Measurements from ENCODE around the gene SERPINE2. TPM values are rescaled to one million over a fixed set of nuclear protein-coding genes. Genes with fewer than 3 reads are reported as not detected.
A peak's percentile ranks its signal among the peaks of the same experiment; 100 is the strongest.

Gene SERPINE2
- polyA plus RNA-seq, 3 donors: 118 to 171 (median 121) TPM

GRCh38 chr2:224055101-224055500, 16.0 kb upstream of the SERPINE2 start:
- no peak for DNase-seq (ENCODE audit: low read depth in 3 of 3, low spot score in 2 of 3)

GRCh38 chr2:224046752-224047151, 7.7 kb upstream of the SERPINE2 start:
- no peak for DNase-seq (ENCODE audit: low read depth in 3 of 3, low spot score in 2 of 3)

- DNase-seq (ENCODE audit: low read depth in 3 of 3, low spot score in 2 of 3): no peak
Observed at GRCh38 chr2:224042191-224042696, 3.2 kb upstream of the SERPINE2 start.

GRCh38 chr2:224041554-224041953, 2.5 kb upstream of the SERPINE2 start:
- DNase-seq (ENCODE audit: low read depth in 3 of 3, low spot score in 2 of 3): no peak

- no peak for DNase-seq (ENCODE audit: low read depth in 3 of 3, low spot score in 2 of 3)
Observed at GRCh38 chr2:224040753-224041152, 1.7 kb upstream of the SERPINE2 start.

GRCh38 chr2:224039770-224040440, 819 bp upstream of the SERPINE2 start:
- no peak for DNase-seq (ENCODE audit: low read depth in 3 of 3, low spot score in 2 of 3)

GRCh38 chr2:224038830-224039079, 331 bp downstream of the SERPINE2 start:
- no peak for DNase-seq (ENCODE audit: low read depth in 3 of 3, low spot score in 2 of 3)

GRCh38 chr2:224038049-224038829, 847 bp downstream of the SERPINE2 start:
- DNase-seq (ENCODE audit: low read depth in 3 of 3, low spot score in 2 of 3): peak in 2 of 3 donors; percentile 27 to 46

GRCh38 chr2:224036731-224037361, 2.2 kb downstream of the SERPINE2 start:
- no peak for DNase-seq (ENCODE audit: low read depth in 3 of 3, low spot score in 2 of 3)

- DNase-seq (ENCODE audit: low read depth in 3 of 3, low spot score in 2 of 3): no peak
Observed at GRCh38 chr2:224034017-224034416, 5.1 kb downstream of the SERPINE2 start.

GRCh38 chr2:224033601-224034000, 5.5 kb downstream of the SERPINE2 start:
- no peak for DNase-seq (ENCODE audit: low read depth in 3 of 3, low spot score in 2 of 3)

GRCh38 chr2:224032283-224032682, 6.8 kb downstream of the SERPINE2 start:
- no peak for DNase-seq (ENCODE audit: low read depth in 3 of 3, low spot score in 2 of 3)

GRCh38 chr2:224031358-224031970, 7.6 kb downstream of the SERPINE2 start:
- no peak for DNase-seq (ENCODE audit: low read depth in 3 of 3, low spot score in 2 of 3)

- no peak for DNase-seq (ENCODE audit: low read depth in 3 of 3, low spot score in 2 of 3)
Observed at GRCh38 chr2:224030786-224031185, 8.3 kb downstream of the SERPINE2 start.

GRCh38 chr2:224029876-224030275, 9.2 kb downstream of the SERPINE2 start:
- DNase-seq (ENCODE audit: low read depth in 3 of 3, low spot score in 2 of 3): no peak

- no peak for DNase-seq (ENCODE audit: low read depth in 3 of 3, low spot score in 2 of 3)
Observed at GRCh38 chr2:224027931-224028330, 11.2 kb downstream of the SERPINE2 start.

GRCh38 chr2:224027070-224027469, 12.0 kb downstream of the SERPINE2 start:
- DNase-seq (ENCODE audit: low read depth in 3 of 3, low spot score in 2 of 3): no peak

GRCh38 chr2:224025874-224026273, 13.2 kb downstream of the SERPINE2 start:
- no peak for DNase-seq (ENCODE audit: low read depth in 3 of 3, low spot score in 2 of 3)

- no peak for DNase-seq (ENCODE audit: low read depth in 3 of 3, low spot score in 2 of 3)
Observed at GRCh38 chr2:224024270-224024669, 14.8 kb downstream of the SERPINE2 start.

GRCh38 chr2:224023188-224023587, 15.9 kb downstream of the SERPINE2 start:
- no peak for DNase-seq (ENCODE audit: low read depth in 3 of 3, low spot score in 2 of 3)

GRCh38 chr2:224022486-224022885, 16.6 kb downstream of the SERPINE2 start:
- no peak for DNase-seq (ENCODE audit: low read depth in 3 of 3, low spot score in 2 of 3)

Measured in right renal cortex interstitium (tissue), 3 donors.